NOMO-1 (cell line): Measurements from ENCODE around the gene JAML.

Experiments used
- DNase-seq, 2 experiments: peaks; one replicate each; lab custom pipeline; 2025; ENCODE audit not compliant: unreplicated experiment in 2 of 2; lab: John Stamatoyannopoulos, UW

JAML gene

GRCh38 chr11:118217575-118217974 is 7.2 kb downstream of the JAML start:
- DNase-seq, result no peak

GRCh38 chr11:118216621-118217481 is 8.0 kb downstream of the JAML start:
- no peak for DNase-seq

DNA sequence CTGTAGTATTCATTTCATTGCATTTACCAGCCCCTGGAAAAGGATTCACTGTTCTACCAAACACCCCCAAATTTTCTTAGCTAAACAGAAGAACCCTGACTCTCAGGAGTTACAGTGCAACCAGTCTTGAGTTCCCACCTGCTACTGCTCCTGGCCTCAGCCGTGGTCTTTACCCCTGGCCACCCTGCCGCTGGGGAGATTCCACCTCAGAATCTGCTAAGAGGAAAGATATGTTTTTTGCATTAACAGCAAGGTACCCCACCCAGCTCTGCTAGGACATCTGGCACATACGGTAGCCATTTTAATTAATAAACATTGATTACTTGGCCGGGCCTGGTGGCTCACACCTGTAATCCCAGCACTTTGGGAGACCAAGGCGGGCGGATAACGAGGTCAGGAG is 9.0 kb downstream of the JAML start:
- no peak for DNase-seq

DNA sequence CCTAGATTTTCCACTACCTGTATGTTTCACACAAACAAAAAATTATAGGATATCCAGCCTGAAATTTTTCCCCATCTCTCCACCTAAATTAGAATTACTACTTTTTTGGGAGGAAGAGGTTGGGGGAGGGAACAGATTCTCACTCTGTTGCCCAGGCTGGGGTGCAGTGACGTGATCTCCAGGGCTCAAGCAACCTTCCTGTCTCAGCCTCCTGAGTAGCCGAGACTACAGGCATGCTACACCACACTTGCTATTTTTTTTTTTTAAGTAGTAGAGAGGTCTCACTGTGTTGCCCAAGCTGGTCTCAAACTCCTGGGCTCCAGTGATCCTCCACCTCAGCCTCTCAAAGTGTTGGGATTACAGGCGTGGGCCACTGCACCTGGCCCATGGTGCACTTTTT is 9.5 kb downstream of the JAML start:
- no peak for DNase-seq

- peak; percentile 91 to 95 for DNase-seq
Observed at GRCh38 chr11:118214210-118214914, 10.4 kb downstream of the JAML start.

- DNase-seq, result no peak
Observed at GRCh38 chr11:118213781-118214180, 11.0 kb downstream of the JAML start.

DNA sequence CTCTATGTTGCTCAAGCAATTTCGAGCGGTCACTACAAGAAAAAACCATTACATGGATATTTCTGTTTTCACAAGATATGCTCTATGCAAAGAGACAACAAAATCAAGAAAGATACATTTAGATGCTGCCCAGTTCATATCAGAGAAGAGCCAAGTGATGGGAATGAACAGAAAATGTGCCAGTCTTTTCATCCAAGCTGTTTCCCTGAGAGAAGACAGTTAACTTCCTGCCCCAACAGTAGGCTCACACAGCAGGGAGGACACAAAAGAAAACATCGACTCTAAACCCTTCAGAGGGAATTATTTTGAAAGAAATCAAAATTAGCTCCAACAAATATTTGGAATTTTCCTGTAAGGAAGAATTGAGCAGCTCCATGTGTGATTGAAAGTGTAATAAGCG is 11.6 kb downstream of the JAML start:
- no peak for DNase-seq

DNA sequence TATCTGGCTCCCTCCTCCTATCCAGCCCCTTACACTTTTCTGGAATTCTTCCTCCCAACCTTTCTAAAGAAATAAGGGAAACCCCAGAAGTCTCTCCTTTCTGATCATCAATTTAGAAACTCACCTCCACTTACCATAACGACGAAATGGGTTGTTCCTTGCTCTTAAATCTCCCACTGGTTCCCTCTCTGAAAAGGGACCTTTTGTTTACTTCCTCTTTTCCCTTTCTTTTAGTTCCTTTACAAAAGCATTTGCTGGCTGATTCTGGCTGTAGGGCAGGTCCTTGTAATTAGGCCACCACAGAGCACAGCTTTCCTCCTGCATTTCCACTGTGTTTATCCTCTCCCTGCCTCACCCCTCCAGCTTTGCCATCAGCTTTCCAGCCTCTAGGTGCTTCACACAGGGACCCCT is 12.0 kb downstream of the JAML start:
- DNase-seq, result peak; percentile 26 to 71

GRCh38 chr11:118212131-118212725 is 12.6 kb downstream of the JAML start:
- peak; percentile 45 to 73 for DNase-seq

DNA sequence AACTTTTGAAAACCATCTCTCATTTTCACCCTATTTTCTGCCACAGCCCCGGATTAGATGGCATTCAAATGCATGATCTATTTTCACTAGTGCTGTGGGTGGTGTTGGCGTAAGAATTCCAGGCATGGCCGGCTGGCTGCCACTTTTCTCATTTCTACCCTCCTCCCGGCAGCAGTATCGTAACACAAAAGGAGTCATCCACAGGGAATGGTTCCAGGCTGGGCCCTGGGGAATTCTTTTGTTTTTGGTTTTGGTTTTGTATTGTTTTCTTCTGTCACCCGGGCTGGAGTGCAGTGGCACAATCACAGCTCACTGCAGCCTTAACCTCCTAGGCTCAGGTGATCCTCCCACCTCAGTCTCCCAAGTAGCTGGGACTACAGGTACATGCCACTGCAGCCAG is 13.8 kb downstream of the JAML start:
- DNase-seq, result no peak

DNA sequence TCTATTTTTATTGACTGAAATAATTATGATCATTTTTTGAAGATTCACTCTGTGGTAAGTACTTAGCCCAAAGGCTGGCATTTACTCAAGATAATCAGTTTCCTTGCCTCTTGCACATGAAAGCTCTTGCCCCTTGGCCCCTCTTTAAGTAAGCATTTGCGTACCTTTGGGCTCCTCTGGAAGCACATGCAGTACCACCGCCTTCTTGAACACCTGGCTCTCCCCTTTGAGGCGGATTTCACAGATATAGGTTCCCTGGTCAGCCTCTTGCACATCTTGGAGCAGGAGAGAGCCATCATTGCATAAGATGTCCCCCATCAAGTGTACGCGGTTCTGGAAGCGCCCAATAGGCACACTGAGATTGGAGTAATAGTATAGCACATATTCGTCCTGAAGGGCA is 14.5 kb downstream of the JAML start:
- DNase-seq, result no peak

DNA sequence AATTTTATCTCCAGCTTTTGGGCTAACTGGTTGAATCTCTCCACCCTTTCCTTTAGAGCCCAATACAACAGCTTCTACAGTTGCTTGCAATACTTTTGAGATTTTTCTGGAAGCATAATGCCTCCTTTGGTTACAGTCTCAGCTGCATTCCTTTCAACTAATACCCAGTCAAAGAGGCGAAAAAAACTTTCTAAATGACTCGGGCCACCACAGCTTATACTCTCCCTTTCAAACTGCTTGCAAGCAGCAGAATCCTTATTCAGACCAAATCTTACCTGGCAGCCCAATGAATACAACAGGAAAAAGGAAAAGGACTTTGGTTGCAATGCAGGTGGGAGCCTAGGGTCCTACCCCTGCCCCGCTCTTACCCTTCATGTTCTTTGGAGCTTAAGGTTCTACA is 15.8 kb downstream of the JAML start:
- DNase-seq, result no peak

DNA sequence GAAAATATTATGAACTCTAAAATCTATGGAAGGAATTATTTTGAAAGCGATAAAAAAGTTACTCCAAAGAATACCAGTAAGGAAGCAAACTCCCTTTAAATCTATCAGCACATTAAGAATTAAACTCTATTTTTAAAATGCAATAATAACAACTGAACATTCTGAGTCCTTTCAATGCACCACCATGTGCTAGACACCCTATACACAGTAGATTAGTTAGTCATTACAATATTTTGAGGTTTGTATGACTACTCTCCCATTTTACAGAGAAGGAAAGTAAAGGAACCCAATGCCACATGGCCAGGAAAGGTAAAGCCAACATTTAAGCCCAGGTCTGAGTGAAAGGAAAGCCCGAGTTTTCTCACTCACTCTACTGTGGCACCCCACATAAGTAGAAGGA is 17.7 kb downstream of the JAML start:
- no peak for DNase-seq

DNA sequence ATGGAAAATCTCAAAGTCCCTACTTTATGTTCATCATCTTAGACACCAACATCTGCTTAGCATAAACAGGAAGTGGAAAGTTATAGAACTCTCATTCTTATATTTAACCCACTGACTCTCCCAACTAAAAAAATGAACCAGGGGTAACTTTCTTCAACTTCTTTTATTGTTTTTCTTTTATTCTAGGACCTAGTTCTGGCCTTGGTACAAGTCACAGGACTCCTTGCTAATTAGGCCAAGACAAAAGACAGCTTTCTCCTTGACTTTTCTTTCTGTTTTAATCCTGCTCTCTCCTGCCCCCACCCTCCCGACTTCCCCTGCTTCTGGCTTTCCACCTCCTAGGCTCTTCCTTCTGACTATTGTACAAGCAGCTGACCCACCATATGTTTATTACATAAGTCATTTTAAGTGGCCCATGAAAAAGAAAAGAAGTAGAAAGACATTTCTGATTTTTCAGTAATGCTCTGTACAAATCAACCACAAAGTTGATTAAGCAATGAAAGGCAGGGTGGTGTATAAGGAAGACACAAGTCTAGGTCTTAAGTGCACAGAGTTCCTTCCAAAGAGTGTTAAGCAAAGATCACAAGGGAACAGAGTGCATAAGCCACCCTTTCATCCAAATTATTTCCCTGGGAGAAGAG is 18.3 kb downstream of the JAML start:
- DNase-seq, result peak; percentile 65 to 74

- no peak for DNase-seq
Observed at GRCh38 chr11:118205606-118206378, 19.0 kb downstream of the JAML start.

DNA sequence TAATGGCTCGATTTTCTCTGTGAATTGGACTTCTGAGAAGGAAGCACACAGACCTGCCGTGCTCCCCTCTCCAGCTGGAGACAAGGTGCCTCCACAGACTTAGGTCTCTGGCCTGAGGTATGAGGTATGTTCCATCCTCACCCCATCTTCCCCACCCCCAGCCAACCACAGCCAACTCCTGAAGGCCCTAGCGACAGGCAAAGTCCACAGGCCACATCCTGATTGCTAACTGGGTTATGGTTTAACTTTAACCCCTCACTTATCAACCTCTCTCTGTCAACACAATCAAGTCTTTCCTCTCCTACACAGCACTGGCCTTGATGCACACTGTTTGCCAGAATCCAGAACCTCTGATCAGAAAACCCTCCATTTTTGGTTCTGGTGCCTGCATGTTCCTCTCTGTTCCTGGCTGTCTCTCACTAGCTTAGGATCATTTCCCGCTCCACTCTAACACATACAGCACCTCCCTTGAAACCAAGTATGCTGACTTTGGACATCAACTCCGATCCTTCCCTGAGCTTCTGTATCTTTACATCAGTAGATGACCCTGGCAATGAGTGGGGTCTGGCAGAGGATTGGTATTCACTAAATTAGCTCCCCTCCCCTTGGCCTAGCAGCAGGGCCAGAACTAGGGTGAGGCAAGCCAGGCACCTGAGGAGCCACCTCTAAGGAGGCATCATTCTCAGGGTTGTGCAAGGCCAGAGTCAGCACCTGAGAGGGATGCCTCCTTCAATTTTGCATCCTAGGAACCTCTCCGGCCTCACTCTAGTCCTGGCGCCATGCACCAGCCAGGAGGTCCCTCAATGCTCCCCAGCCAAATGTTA is 22.0 kb downstream of the JAML start:
- no peak for DNase-seq

- no peak for DNase-seq
Observed at GRCh38 chr11:118201966-118202365, 22.8 kb downstream of the JAML start.

DNA sequence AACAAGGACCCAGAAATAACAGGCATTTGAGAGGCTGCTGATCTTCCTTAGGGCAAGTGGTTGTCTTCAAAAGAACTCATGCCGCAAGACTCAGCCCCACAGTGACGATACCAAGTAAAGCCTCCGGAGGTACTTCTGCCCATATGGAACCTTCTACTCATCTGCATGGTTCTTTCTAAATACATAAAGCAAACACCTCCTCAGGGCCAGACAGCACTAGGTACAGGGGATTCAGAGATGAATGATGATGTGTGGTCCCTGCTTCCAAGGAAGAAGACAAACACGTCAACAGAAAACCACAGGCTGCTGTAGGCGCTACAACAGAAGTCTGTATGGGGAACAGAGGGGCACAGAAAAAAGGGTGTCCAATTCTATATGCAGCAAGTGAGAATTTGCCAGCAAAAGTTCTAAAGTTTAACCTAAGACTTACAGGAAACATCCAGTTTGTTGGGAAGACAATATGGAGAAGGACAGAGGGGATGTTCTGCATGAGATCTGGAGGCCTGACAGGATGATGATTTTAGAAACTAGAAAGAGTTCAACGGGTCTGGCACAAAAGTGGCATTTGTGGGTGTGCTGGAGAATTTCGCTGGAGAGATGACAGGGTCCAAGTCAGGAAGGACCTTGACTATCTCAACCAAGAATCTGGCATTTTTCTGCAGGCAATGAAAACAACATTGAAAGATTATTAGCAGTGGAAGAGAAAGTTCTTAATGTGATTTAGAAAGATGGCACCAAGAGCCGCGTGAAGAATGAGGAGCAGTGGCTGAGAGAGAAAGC is 23.7 kb downstream of the JAML start:
- DNase-seq, result no peak

GRCh38 chr11:118200497-118200896 is 24.3 kb downstream of the JAML start:
- no peak for DNase-seq
